ENCODE results near the gene HIVEP3. TPM values are rescaled to one million over a fixed set of nuclear protein-coding genes. Genes with fewer than 3 reads are reported as not detected.

Gene HIVEP3
- total and polyA plus RNA-seq, 7 donors: 0.70 to 3.4 (median 2.1) TPM

GRCh38 chr1:41941381-41941780 lies 22.7 kb upstream of the HIVEP3 start:
- H3K4me3 ChIP-seq: no peak overlapping the region
- WGBS, 3 donors: 75 to 95% (median 95%) methylated on average over 1 of the region's 1 CpG
- intact Hi-C loops (cut with DNase I): no loop called here

GRCh38 chr1:41939194-41939593 lies 20.5 kb upstream of the HIVEP3 start:
- intact Hi-C loops (cut with DNase I): no loop called here
- Histone ChIP-seq H3K27me3 (ENCODE audit: insufficient read depth in 3 of 3, low read length in 2 of 3) (no peaks in the 10 kb centered on the region), H3K9me3 (no peaks in the 10 kb centered on the region), H3K27ac (no peak overlapping the region), H3K36me3 (ENCODE audit: insufficient read depth in 1 of 2, low read depth in 1 of 2) (no peaks in the 10 kb centered on the region), H3K4me1 (no peaks in the 10 kb centered on the region), H3K4me3 (no peak overlapping the region)
- ATAC-seq (no peak), DNase-seq (no peak)
- no peak for TF ChIP-seq CTCF (IDR thresholded peaks at IDR 0.05)
- 58 to 67% (median 58%) methylated on average over 5 of the region's 5 CpGs for WGBS, 3 donors

More at GRCh38 chr1:41941381-41941780, 22.7 kb upstream of the HIVEP3 start:
- no peak for ATAC-seq
- H3K36me3 ChIP-seq (ENCODE audit: insufficient read depth in 1 of 2, low read depth in 1 of 2): no peaks in the 10 kb centered on the region
- no peak for DNase-seq
- no peak for TF ChIP-seq CTCF (IDR thresholded peaks at IDR 0.05)
- H3K27me3 ChIP-seq (ENCODE audit: insufficient read depth in 3 of 3, low read length in 2 of 3): no peaks in the 10 kb centered on the region
- no peak overlapping the region for H3K27ac ChIP-seq
- no peaks in the 10 kb centered on the region for H3K4me1 ChIP-seq
- no peaks in the 10 kb centered on the region for H3K9me3 ChIP-seq

- Histone ChIP-seq H3K9me3 (peaks cover 3% of the 10 kb centered on the region), H3K27me3 (ENCODE audit: insufficient read depth in 3 of 3, low read length in 2 of 3) (no peaks in the 10 kb centered on the region), H3K27ac (no peak overlapping the region), H3K4me3 (no peak overlapping the region), H3K4me1 (no peaks in the 10 kb centered on the region), H3K36me3 (ENCODE audit: insufficient read depth in 1 of 2, low read depth in 1 of 2) (no peaks in the 10 kb centered on the region)
- DNase-seq (no peak), ATAC-seq (no peak)
- intact Hi-C loops (cut with DNase I): no loop called here
- no peak for TF ChIP-seq CTCF (IDR thresholded peaks at IDR 0.05)
- WGBS, 3 donors: 64 to 73% (median 67%) methylated on average over 2 of the region's 2 CpGs
These were observed 17.4 kb upstream of the HIVEP3 start for GRCh38 chr1:41936107-41936506.

- H3K36me3 ChIP-seq (ENCODE audit: insufficient read depth in 1 of 2, low read depth in 1 of 2): no peaks in the 10 kb centered on the region
- 60 to 75% (median 72%) methylated on average over 1 of the region's 1 CpG for WGBS, 3 donors
- no peak for TF ChIP-seq CTCF (IDR thresholded peaks at IDR 0.05)
- H3K4me1 ChIP-seq: no peaks in the 10 kb centered on the region
- no peak overlapping the region for H3K4me3 ChIP-seq
- H3K27ac ChIP-seq: no peak overlapping the region
- H3K9me3 ChIP-seq: peaks cover 3% of the 10 kb centered on the region
- intact Hi-C loops (cut with DNase I): no loop called here
- DNase-seq (no peak), ATAC-seq (no peak)
- H3K27me3 ChIP-seq (ENCODE audit: insufficient read depth in 3 of 3, low read length in 2 of 3): no peaks in the 10 kb centered on the region
These were observed 16.5 kb upstream of the HIVEP3 start for GRCh38 chr1:41935226-41935625.

- no peak for ATAC-seq
- intact Hi-C loops (cut with DNase I): no loop called here
- H3K4me1 ChIP-seq: no peaks in the 10 kb centered on the region
- no peak overlapping the region for H3K4me3 ChIP-seq
- H3K27me3 ChIP-seq (ENCODE audit: insufficient read depth in 3 of 3, low read length in 2 of 3): no peaks in the 10 kb centered on the region
- whole genome bisulfite sequencing, 3 donors: 89 to 100% (median 91%) methylated on average over 1 of the region's 1 CpG
- H3K9me3 ChIP-seq: peaks cover 3% of the 10 kb centered on the region
- no peak for TF ChIP-seq CTCF (IDR thresholded peaks at IDR 0.05)
- no peaks in the 10 kb centered on the region for H3K36me3 ChIP-seq (ENCODE audit: insufficient read depth in 1 of 2, low read depth in 1 of 2)
- DNase-seq: no peak
- H3K27ac ChIP-seq: no peak overlapping the region
These were observed 14.4 kb upstream of the HIVEP3 start for GRCh38 chr1:41933106-41933505.
